ENCODE data around the gene CHN1. TPM values are rescaled to one million over a fixed set of nuclear protein-coding genes. Genes with fewer than 3 reads are reported as not detected.

The CHN1 gene
- total RNA-seq, 1 donor from 2014 or later = 32.7 TPM

GRCh38 chr2:174836995-174837390 lies 168.2 kb downstream of the CHN1 start:
- Mint-ChIP-seq H3K9me3 (peaks cover 27% of the 10 kb centered on the region), H3K27ac (no peak overlapping the region), H3K4me1 (peaks cover 25% of the 10 kb centered on the region), H3K36me3 (peaks cover 24% of the 10 kb centered on the region), H3K4me3 (no peak overlapping the region), H3K27me3 (ENCODE audit: low read depth) (no peaks in the 10 kb centered on the region)
- DNase-seq (ENCODE audit: low spot score in 2 of 2, unreplicated experiment in 2 of 2) = no peak
- no peak for TF ChIP-seq CTCF (IDR thresholded peaks at IDR 0.05; ENCODE audit: unreplicated experiment)

- Mint-ChIP-seq H3K27me3 (ENCODE audit: low read depth) (no peaks in the 10 kb centered on the region), H3K27ac (no peak overlapping the region), H3K4me3 (no peak overlapping the region), H3K36me3 (peaks cover 24% of the 10 kb centered on the region), H3K9me3 (peaks cover 27% of the 10 kb centered on the region), H3K4me1 (peaks cover 21% of the 10 kb centered on the region)
- no peak for TF ChIP-seq CTCF (IDR thresholded peaks at IDR 0.05; ENCODE audit: unreplicated experiment)
- DNase-seq (ENCODE audit: low spot score in 2 of 2, unreplicated experiment in 2 of 2) = no peak
Measured at GRCh38 chr2:174836377-174836994, 168.7 kb downstream of the CHN1 start.

DNA sequence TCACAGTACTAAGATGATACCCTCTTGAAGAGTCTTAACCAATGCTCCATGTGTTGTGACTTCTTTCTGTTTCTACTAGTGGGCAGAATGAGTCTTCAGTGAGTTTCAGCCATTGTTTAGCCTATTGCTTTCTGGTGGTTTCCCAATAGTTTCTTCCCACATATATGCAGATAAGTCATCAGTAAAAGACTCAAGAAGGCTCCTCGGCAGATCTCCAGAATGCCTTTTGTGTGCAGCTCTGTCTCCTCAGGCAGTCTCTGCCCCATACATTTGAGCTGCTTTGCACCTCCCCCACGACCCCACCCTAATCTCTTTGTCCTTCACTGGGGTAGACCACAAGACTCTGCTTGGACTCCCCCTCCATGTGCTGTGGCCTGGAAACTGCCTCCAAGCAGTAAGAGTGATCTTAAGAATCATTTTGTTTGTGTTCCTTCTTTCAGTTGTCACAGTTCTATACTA lies 169.4 kb downstream of the CHN1 start:
- Mint-ChIP-seq H3K4me1 (peaks cover 15% of the 10 kb centered on the region), H3K36me3 (peaks cover 24% of the 10 kb centered on the region), H3K4me3 (no peak overlapping the region), H3K27me3 (ENCODE audit: low read depth) (no peaks in the 10 kb centered on the region), H3K27ac (no peak overlapping the region), H3K9me3 (peaks cover 27% of the 10 kb centered on the region)
- no peak for TF ChIP-seq CTCF (IDR thresholded peaks at IDR 0.05; ENCODE audit: unreplicated experiment)
- no peak for DNase-seq (ENCODE audit: low spot score in 2 of 2, unreplicated experiment in 2 of 2)

- peaks cover 24% of the 10 kb centered on the region for H3K36me3 Mint-ChIP-seq
- H3K27ac Mint-ChIP-seq = no peak overlapping the region
- peaks cover 27% of the 10 kb centered on the region for H3K9me3 Mint-ChIP-seq
- no peak for TF ChIP-seq CTCF (IDR thresholded peaks at IDR 0.05; ENCODE audit: unreplicated experiment)
- no peak overlapping the region for H3K4me3 Mint-ChIP-seq
- no peaks in the 10 kb centered on the region for H3K27me3 Mint-ChIP-seq (ENCODE audit: low read depth)
- no peak for DNase-seq (ENCODE audit: low spot score in 2 of 2, unreplicated experiment in 2 of 2)
- peaks cover 20% of the 10 kb centered on the region for H3K4me1 Mint-ChIP-seq
Measured at GRCh38 chr2:174833737-174834136, 171.4 kb downstream of the CHN1 start.

- no peaks in the 10 kb centered on the region for H3K27me3 Mint-ChIP-seq (ENCODE audit: low read depth)
- H3K36me3 Mint-ChIP-seq = peaks cover 16% of the 10 kb centered on the region
- H3K9me3 Mint-ChIP-seq = peaks cover 22% of the 10 kb centered on the region
- no peak for DNase-seq (ENCODE audit: low spot score in 2 of 2, unreplicated experiment in 2 of 2)
- no peak overlapping the region for H3K4me3 Mint-ChIP-seq
- peaks cover 39% of the 10 kb centered on the region for H3K4me1 Mint-ChIP-seq
- H3K27ac Mint-ChIP-seq = no peak overlapping the region
- no peak for TF ChIP-seq CTCF (IDR thresholded peaks at IDR 0.05; ENCODE audit: unreplicated experiment)
Measured at GRCh38 chr2:174830561-174830960, 174.6 kb downstream of the CHN1 start.
